ENCODE measurements around the gene LAMB3. TPM values are rescaled to one million over a fixed set of nuclear protein-coding genes. Genes with fewer than 3 reads are reported as not detected.

Gene LAMB3
- total RNA-seq, 4 donors from 2014 or later: 74.2 to 165 (median 127) TPM

- TF ChIP-seq EP300 (IDR thresholded peaks at IDR 0.05) (no peak), POLR2A (IDR thresholded peaks at IDR 0.05) (no peak), CTCF (IDR thresholded peaks at IDR 0.05) (no peak), POLR2AphosphoS5 (IDR thresholded peaks at IDR 0.05) (no peak)
- H3K4me3 ChIP-seq: no peak overlapping the region
- H3K27me3 ChIP-seq: no peaks in the 10 kb centered on the region
- peaks cover 26% of the 10 kb centered on the region for H3K4me1 ChIP-seq
- no peaks in the 10 kb centered on the region for H3K9me3 ChIP-seq
- 79% methylated on average over 1 of the region's 1 CpG for WGBS
- no peaks in the 10 kb centered on the region for H3K36me3 ChIP-seq
- no peak for DNase-seq (ENCODE audit: low spot score in 2 of 2)
- no peak overlapping the region for H3K27ac ChIP-seq
Observed at GRCh38 chr1:209670441-209671082, 18.3 kb upstream of the LAMB3 start.

- DNase-seq (ENCODE audit: low spot score in 2 of 2): no peak
- no peaks in the 10 kb centered on the region for H3K4me1 ChIP-seq
- TF ChIP-seq POLR2A (IDR thresholded peaks at IDR 0.05) (no peak), EP300 (IDR thresholded peaks at IDR 0.05) (no peak), POLR2AphosphoS5 (IDR thresholded peaks at IDR 0.05) (no peak), CTCF (IDR thresholded peaks at IDR 0.05) (no peak)
- 93% methylated on average over 4 of the region's 4 CpGs for WGBS
- no peaks in the 10 kb centered on the region for H3K36me3 ChIP-seq
- H3K4me3 ChIP-seq: no peak overlapping the region
- H3K27ac ChIP-seq: no peak overlapping the region
- no peaks in the 10 kb centered on the region for H3K27me3 ChIP-seq
- no peaks in the 10 kb centered on the region for H3K9me3 ChIP-seq
Observed at GRCh38 chr1:209667708-209668107, 15.5 kb upstream of the LAMB3 start.

- no peak for TF ChIP-seq POLR2A (IDR thresholded peaks at IDR 0.05)
- H3K27ac ChIP-seq: no peak overlapping the region
- no peak for DNase-seq (ENCODE audit: low spot score in 2 of 2)
- no peaks in the 10 kb centered on the region for H3K27me3 ChIP-seq
- no peaks in the 10 kb centered on the region for H3K9me3 ChIP-seq
- 86% methylated on average over 1 of the region's 1 CpG for WGBS
- H3K4me3 ChIP-seq: no peak overlapping the region
- no peaks in the 10 kb centered on the region for H3K36me3 ChIP-seq
- H3K4me1 ChIP-seq: no peaks in the 10 kb centered on the region
Observed at GRCh38 chr1:209667103-209667502, 14.9 kb upstream of the LAMB3 start.

- Histone ChIP-seq H3K4me3 (no peak overlapping the region), H3K36me3 (no peaks in the 10 kb centered on the region), H3K27me3 (peaks cover 3% of the 10 kb centered on the region), H3K9me3 (no peaks in the 10 kb centered on the region), H3K27ac (no peak overlapping the region), H3K4me1 (peaks cover 8% of the 10 kb centered on the region)
- DNase-seq (ENCODE audit: low spot score in 2 of 2): no peak
- WGBS: 93% methylated on average over 3 of the region's 3 CpGs
- TF ChIP-seq POLR2A (IDR thresholded peaks at IDR 0.05) (no peak), POLR2AphosphoS5 (IDR thresholded peaks at IDR 0.05) (no peak), CTCF (IDR thresholded peaks at IDR 0.05) (no peak), EP300 (IDR thresholded peaks at IDR 0.05) (no peak)
Observed at GRCh38 chr1:209662879-209663327, 10.7 kb upstream of the LAMB3 start.

GRCh38 chr1:209661071-209661470, 8.8 kb upstream of the LAMB3 start:
- no peak overlapping the region for H3K4me3 ChIP-seq
- TF ChIP-seq POLR2AphosphoS5 (IDR thresholded peaks at IDR 0.05): no peak
- TF ChIP-seq POLR2A (IDR thresholded peaks at IDR 0.05): no peak
- TF ChIP-seq EP300 (IDR thresholded peaks at IDR 0.05): no peak
- TF ChIP-seq CTCF (IDR thresholded peaks at IDR 0.05): no peak
- H3K36me3 ChIP-seq: no peaks in the 10 kb centered on the region
- 46% methylated on average over 1 of the region's 1 CpG for WGBS
- H3K4me1 ChIP-seq: peaks cover 12% of the 10 kb centered on the region
- no peaks in the 10 kb centered on the region for H3K9me3 ChIP-seq
- peaks cover 3% of the 10 kb centered on the region for H3K27me3 ChIP-seq
- DNase-seq (ENCODE audit: low spot score in 2 of 2): no peak
- no peak overlapping the region for H3K27ac ChIP-seq

- TF ChIP-seq EP300 (IDR thresholded peaks at IDR 0.05) (no peak), POLR2AphosphoS5 (IDR thresholded peaks at IDR 0.05) (no peak), CTCF (IDR thresholded peaks at IDR 0.05) (no peak), POLR2A (IDR thresholded peaks at IDR 0.05) (no peak)
- H3K9me3 ChIP-seq: no peaks in the 10 kb centered on the region
- DNase-seq (ENCODE audit: low spot score in 2 of 2): no peak
- peaks cover 12% of the 10 kb centered on the region for H3K4me1 ChIP-seq
- H3K36me3 ChIP-seq: no peaks in the 10 kb centered on the region
- 22% methylated on average over 5 of the region's 5 CpGs for WGBS
- H3K4me3 ChIP-seq: no peak overlapping the region
- H3K27ac ChIP-seq: no peak overlapping the region
- peaks cover 3% of the 10 kb centered on the region for H3K27me3 ChIP-seq
Observed at GRCh38 chr1:209659909-209660308, 7.7 kb upstream of the LAMB3 start.
